ENCODE measurements around the gene SRGAP3. TPM values are rescaled to one million over a fixed set of nuclear protein-coding genes. Genes with fewer than 3 reads are reported as not detected.

SRGAP3 gene
- total RNA-seq, 4 donors from 2014 or later, result 13.7 to 27.7 (median 18.5) TPM

GRCh38 chr3:8953313-8953712 is 296.1 kb downstream of the SRGAP3 start:
- no peak for TF ChIP-seq POLR2A (IDR thresholded peaks at IDR 0.05)
- TF ChIP-seq, protein P1, sequence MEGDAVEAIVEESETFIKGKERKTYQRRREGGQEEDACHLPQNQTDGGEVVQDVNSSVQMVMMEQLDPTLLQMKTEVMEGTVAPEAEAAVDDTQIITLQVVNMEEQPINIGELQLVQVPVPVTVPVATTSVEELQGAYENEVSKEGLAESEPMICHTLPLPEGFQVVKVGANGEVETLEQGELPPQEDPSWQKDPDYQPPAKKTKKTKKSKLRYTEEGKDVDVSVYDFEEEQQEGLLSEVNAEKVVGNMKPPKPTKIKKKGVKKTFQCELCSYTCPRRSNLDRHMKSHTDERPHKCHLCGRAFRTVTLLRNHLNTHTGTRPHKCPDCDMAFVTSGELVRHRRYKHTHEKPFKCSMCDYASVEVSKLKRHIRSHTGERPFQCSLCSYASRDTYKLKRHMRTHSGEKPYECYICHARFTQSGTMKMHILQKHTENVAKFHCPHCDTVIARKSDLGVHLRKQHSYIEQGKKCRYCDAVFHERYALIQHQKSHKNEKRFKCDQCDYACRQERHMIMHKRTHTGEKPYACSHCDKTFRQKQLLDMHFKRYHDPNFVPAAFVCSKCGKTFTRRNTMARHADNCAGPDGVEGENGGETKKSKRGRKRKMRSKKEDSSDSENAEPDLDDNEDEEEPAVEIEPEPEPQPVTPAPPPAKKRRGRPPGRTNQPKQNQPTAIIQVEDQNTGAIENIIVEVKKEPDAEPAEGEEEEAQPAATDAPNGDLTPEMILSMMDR (IDR thresholded peaks at IDR 0.05), result no peak
- intact Hi-C loops (cut with DNase I; ENCODE audit: low total_unique reads), result no loop called here
- no peak overlapping the region for H3K4me3 ChIP-seq (ENCODE audit: low read depth, poor library complexity, severe bottlenecking)
- DNase-seq (ENCODE audit: low spot score in 2 of 2), result no peak

- no peak for DNase-seq (ENCODE audit: low spot score in 2 of 2)
- TF ChIP-seq, protein P1 (IDR thresholded peaks at IDR 0.05), result no peak
- no peak for TF ChIP-seq POLR2A (IDR thresholded peaks at IDR 0.05)
- no peak overlapping the region for H3K4me3 ChIP-seq (ENCODE audit: low read depth, poor library complexity, severe bottlenecking)
- intact Hi-C loops (cut with DNase I; ENCODE audit: low total_unique reads), result no loop called here
These were observed 297.3 kb downstream of the SRGAP3 start for GRCh38 chr3:8952130-8952529.

GRCh38 chr3:8945890-8946600 is 303.4 kb downstream of the SRGAP3 start:
- DNase-seq (ENCODE audit: low spot score in 2 of 2), result no peak
- 60 to 79% methylated on average over 3 of the region's 3 CpGs for WGBS, 2 donors
- intact Hi-C loops (cut with DNase I; ENCODE audit: low total_unique reads), result no loop called here
- no peak overlapping the region for H3K4me3 ChIP-seq (ENCODE audit: low read depth, poor library complexity, severe bottlenecking)
- TF ChIP-seq, protein P1 (IDR thresholded peaks at IDR 0.05), result no peak
- no peak for TF ChIP-seq POLR2A (IDR thresholded peaks at IDR 0.05)

DNA sequence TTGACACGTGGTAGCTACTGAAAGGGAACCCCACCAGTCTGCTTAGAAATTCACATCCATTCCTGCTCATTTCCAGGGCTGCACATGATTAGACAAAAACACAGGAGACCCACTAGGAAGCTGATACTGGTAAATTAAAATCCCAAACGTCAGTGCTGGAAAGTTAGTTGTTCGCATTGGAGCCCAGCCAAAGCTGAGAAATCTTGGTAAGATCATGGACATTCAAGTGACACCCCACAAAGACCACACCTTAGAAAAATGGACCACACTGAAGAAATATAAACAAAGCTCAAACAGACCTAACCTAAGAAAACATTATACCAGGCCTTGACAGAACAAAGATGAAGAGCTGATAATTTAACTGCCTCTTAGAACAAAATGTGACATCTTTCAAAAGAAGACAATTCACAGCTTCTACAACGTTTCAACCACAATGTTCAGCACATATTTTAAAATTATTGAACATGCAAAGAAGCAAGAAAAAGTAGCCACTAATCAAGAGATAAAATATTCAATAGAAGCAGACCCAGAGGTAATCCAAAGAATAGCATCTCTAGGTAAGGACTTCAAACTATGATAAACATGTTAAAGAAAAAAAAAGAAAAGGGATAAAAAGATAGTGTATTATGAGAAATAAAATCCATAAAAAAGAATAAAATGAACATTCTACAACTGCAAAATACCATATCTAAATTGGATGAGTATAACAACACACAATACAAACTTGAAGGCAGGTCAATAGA is 306.5 kb downstream of the SRGAP3 start:
- no peak for DNase-seq (ENCODE audit: low spot score in 2 of 2)
- 89% methylated on average over 4 of the region's 4 CpGs for WGBS, 2 donors
- H3K4me3 ChIP-seq (ENCODE audit: low read depth, poor library complexity, severe bottlenecking), result no peak overlapping the region
- intact Hi-C loops (cut with DNase I; ENCODE audit: low total_unique reads), result no loop called here
- TF ChIP-seq, protein P1 (IDR thresholded peaks at IDR 0.05), result no peak

GRCh38 chr3:8942115-8942514 is 307.3 kb downstream of the SRGAP3 start:
- TF ChIP-seq, protein P1 (IDR thresholded peaks at IDR 0.05), result no peak
- no peak for TF ChIP-seq POLR2A (IDR thresholded peaks at IDR 0.05)
- no peak for DNase-seq (ENCODE audit: low spot score in 2 of 2)
- H3K4me3 ChIP-seq (ENCODE audit: low read depth, poor library complexity, severe bottlenecking), result no peak overlapping the region
- intact Hi-C loops (cut with DNase I; ENCODE audit: low total_unique reads), result no loop called here
- 91 to 94% methylated on average over 4 of the region's 4 CpGs for WGBS, 2 donors

Data from lower leg skin (tissue), 4 donors.